HG02759 (cell line): ENCODE data around the gene DEFB124.
"Not testable (repeated sequence)": the region's sequence is repeated elsewhere in the genome, so short reads cannot be mapped to it uniquely, and the experiment has no call there.

Source experiments
- ATAC-seq: cut with Tn5 transposase; IDR thresholded peaks from one replicate; pipeline ENCODE4 v1.9.1; 2021; ENCODE audit warnings: mild to moderate bottlenecking, moderate library complexity; ENCODE audit not compliant: unreplicated experiment

The DEFB124 gene

GRCh38 chr20:31489152-31489551, 14.2 kb upstream of the DEFB124 start:
- ATAC-seq = no peak

- no peak for ATAC-seq
Measured at GRCh38 chr20:31488115-31488514, 13.2 kb upstream of the DEFB124 start.

GRCh38 chr20:31485450-31486339, 10.8 kb upstream of the DEFB124 start:
- ATAC-seq = no peak

GRCh38 chr20:31484001-31484400, 9.1 kb upstream of the DEFB124 start:
- ATAC-seq = no peak

- ATAC-seq = no peak
Measured at GRCh38 chr20:31476643-31477215, 1.8 kb upstream of the DEFB124 start.

- no peak for ATAC-seq
Measured at GRCh38 chr20:31476294-31476585, 1.3 kb upstream of the DEFB124 start.

- ATAC-seq = no peak
Measured at GRCh38 chr20:31475472-31476293, 756 bp upstream of the DEFB124 start.

- peak; percentile 73 for ATAC-seq
Measured at GRCh38 chr20:31474097-31474436, 860 bp downstream of the DEFB124 start.

- ATAC-seq = peak; percentile 22
Measured at GRCh38 chr20:31473331-31474096, 1.4 kb downstream of the DEFB124 start.

- ATAC-seq = no peak
Measured at GRCh38 chr20:31472395-31473330, 2.3 kb downstream of the DEFB124 start.

GRCh38 chr20:31470946-31471345, 4.0 kb downstream of the DEFB124 start:
- ATAC-seq = not testable (repeated sequence)

GRCh38 chr20:31454361-31454760, 20.6 kb downstream of the DEFB124 start:
- ATAC-seq = no peak

GRCh38 chr20:31452575-31452974, 22.4 kb downstream of the DEFB124 start:
- ATAC-seq = no peak

- ATAC-seq = no peak
Measured at GRCh38 chr20:31449511-31450414, 25.2 kb downstream of the DEFB124 start.

- ATAC-seq = no peak
Measured at GRCh38 chr20:31446084-31446819, 28.7 kb downstream of the DEFB124 start.

- ATAC-seq = no peak
Measured at GRCh38 chr20:31440012-31440659, 34.8 kb downstream of the DEFB124 start, which contains the start of gene DEFB123. DEFB123 (plus strand) TSS chr20:31440632; CDS start chr20:31440699, 67 bp downstream.

GRCh38 chr20:31430568-31431115, 44.3 kb downstream of the DEFB124 start:
- no peak for ATAC-seq
